GM21515 (cell line): ENCODE results near the gene PADI1.

ENCODE experiments used
- ATAC-seq: cut with Tn5 transposase; IDR thresholded peaks from one replicate; pipeline ENCODE4 v1.9.1; 2021; ENCODE audit not compliant: unreplicated experiment

Gene PADI1

GRCh38 chr1:17293681-17294425 is 88.9 kb downstream of the PADI1 start:
- ATAC-seq, result no peak

- no peak for ATAC-seq
These were observed 90.4 kb downstream of the PADI1 start for GRCh38 chr1:17295292-17295691.
